ENCODE data around the gene ARRDC5.

ARRDC5 gene

GRCh38 chr19:4911786-4912672, 9.3 kb upstream of the ARRDC5 start:
- Histone ChIP-seq H2AFZ (ENCODE audit: low read length) (no peak overlapping the region), H3K36me3 (replicated peaks; ENCODE audit: insufficient read depth, low read length) (0 out of 2 replicates have a peak, but pooled peaks cover 8% of the 10 kb centered on the region), H3K9me2 (replicated peaks; ENCODE audit: insufficient read depth, low read length) (no peaks in the 10 kb centered on the region)

GRCh38 chr19:4911314-4911713, 8.6 kb upstream of the ARRDC5 start:
- Histone ChIP-seq H3K4me1 (ENCODE audit: low read length) (peaks cover 7% of the 10 kb centered on the region), H3K27ac (ENCODE audit: low read length) (no peak overlapping the region), H3K79me2 (ENCODE audit: low read length) (peaks cover 62% of the 10 kb centered on the region)

More at GRCh38 chr19:4911786-4912672, 9.3 kb upstream of the ARRDC5 start:
- H3K4me2 ChIP-seq (ENCODE audit: low read depth, low read length): peak overlapping the region; percentile 93; the same call in 1 of the 2 replicates
- no peak overlapping the region for H3K4me3 ChIP-seq (ENCODE audit: low read length)
- H3K27ac ChIP-seq (ENCODE audit: low read length): no peak overlapping the region
- no peaks in the 10 kb centered on the region for H3K9me3 ChIP-seq (replicated peaks; ENCODE audit: insufficient read depth, low read length)
- TF ChIP-seq EZH2 (optimal IDR thresholded peaks at IDR 0.05; ENCODE audit: low read depth, low read length) (no peak), CTCF (IDR thresholded peaks at IDR 0.05; ENCODE audit: low read length) (peak; percentile 52), EZH2phosphoT487 (IDR thresholded peaks at IDR 0.05; ENCODE audit: low read length) (no peak)
- DNase-seq: no peak
- H3F3A ChIP-seq (ENCODE audit: insufficient read depth, low read length): peaks cover 5% of the 10 kb centered on the region; the same call in 1 of the 2 replicates
- H3K9ac ChIP-seq (ENCODE audit: low read length): no peak overlapping the region
- H3K4me1 ChIP-seq (ENCODE audit: low read length): peaks cover 7% of the 10 kb centered on the region
- H3K27me3 ChIP-seq (replicated peaks; ENCODE audit: insufficient read depth, low read length): no peaks in the 10 kb centered on the region
- peaks cover 19% of the 10 kb centered on the region for H4K20me1 ChIP-seq (ENCODE audit: insufficient read depth, low read length)
- peaks cover 69% of the 10 kb centered on the region for H3K79me2 ChIP-seq (ENCODE audit: low read length)

GRCh38 chr19:4910594-4911281, 8.0 kb upstream of the ARRDC5 start:
- TF ChIP-seq EZH2phosphoT487 (IDR thresholded peaks at IDR 0.05; ENCODE audit: low read length) (no peak), CTCF (IDR thresholded peaks at IDR 0.05; ENCODE audit: low read length) (no peak), EZH2 (optimal IDR thresholded peaks at IDR 0.05; ENCODE audit: low read depth, low read length) (no peak)
- H3K9ac ChIP-seq (ENCODE audit: low read length): peak overlapping the region; percentile 90
- H3F3A ChIP-seq (ENCODE audit: insufficient read depth, low read length): peaks cover 5% of the 10 kb centered on the region; the same call in 1 of the 2 replicates
- H2AFZ ChIP-seq (ENCODE audit: low read length): peak overlapping the region; percentile 16
- H3K4me1 ChIP-seq (ENCODE audit: low read length): peaks cover 7% of the 10 kb centered on the region
- no peak for DNase-seq
- no peaks in the 10 kb centered on the region for H3K9me2 ChIP-seq (replicated peaks; ENCODE audit: insufficient read depth, low read length)
- H3K27me3 ChIP-seq (replicated peaks; ENCODE audit: insufficient read depth, low read length): no peaks in the 10 kb centered on the region
- peaks cover 56% of the 10 kb centered on the region for H3K79me2 ChIP-seq (ENCODE audit: low read length)
- H3K36me3 ChIP-seq (replicated peaks; ENCODE audit: insufficient read depth, low read length): 0 out of 2 replicates have a peak, but pooled peaks cover 8% of the 10 kb centered on the region
- H4K20me1 ChIP-seq (ENCODE audit: insufficient read depth, low read length): peaks cover 19% of the 10 kb centered on the region
- H3K4me2 ChIP-seq (ENCODE audit: low read depth, low read length): peak overlapping the region; percentile 93
- H3K9me3 ChIP-seq (replicated peaks; ENCODE audit: insufficient read depth, low read length): no peaks in the 10 kb centered on the region
- peak overlapping the region; percentile 65 for H3K4me3 ChIP-seq (ENCODE audit: low read length)
- no peak overlapping the region for H3K27ac ChIP-seq (ENCODE audit: low read length)

More at GRCh38 chr19:4911314-4911713, 8.6 kb upstream of the ARRDC5 start:
- H3K36me3 ChIP-seq (replicated peaks; ENCODE audit: insufficient read depth, low read length): 0 out of 2 replicates have a peak, but pooled peaks cover 8% of the 10 kb centered on the region
- H3K9me3 ChIP-seq (replicated peaks; ENCODE audit: insufficient read depth, low read length): no peaks in the 10 kb centered on the region
- peak overlapping the region; percentile 65; the same call in 1 of the 2 replicates for H3K4me3 ChIP-seq (ENCODE audit: low read length)
- H4K20me1 ChIP-seq (ENCODE audit: insufficient read depth, low read length): peaks cover 19% of the 10 kb centered on the region
- no peaks in the 10 kb centered on the region for H3K9me2 ChIP-seq (replicated peaks; ENCODE audit: insufficient read depth, low read length)
- H3F3A ChIP-seq (ENCODE audit: insufficient read depth, low read length): peaks cover 5% of the 10 kb centered on the region; the same call in 1 of the 2 replicates
- TF ChIP-seq EZH2 (optimal IDR thresholded peaks at IDR 0.05; ENCODE audit: low read depth, low read length) (no peak), CTCF (IDR thresholded peaks at IDR 0.05; ENCODE audit: low read length) (no peak), EZH2phosphoT487 (IDR thresholded peaks at IDR 0.05; ENCODE audit: low read length) (no peak)
- peak overlapping the region; percentile 90; the same call in 1 of the 2 replicates for H3K9ac ChIP-seq (ENCODE audit: low read length)
- no peak overlapping the region for H2AFZ ChIP-seq (ENCODE audit: low read length)
- DNase-seq: no peak
- peak overlapping the region; percentile 93 for H3K4me2 ChIP-seq (ENCODE audit: low read depth, low read length)
- no peaks in the 10 kb centered on the region for H3K27me3 ChIP-seq (replicated peaks; ENCODE audit: insufficient read depth, low read length)
